GM12878 (cell line): ENCODE results near the gene ABCC2. TPM values are rescaled to one million over a fixed set of nuclear protein-coding genes. Genes with fewer than 3 reads are reported as not detected.

Experiments used
- ATAC-seq: fragments of 200-7000 bp; cut with Tn5 transposase; 3 replicates; pipeline ENCODE4 v1.9.1; 2020; ENCODE audit warnings: mild to moderate bottlenecking, moderate library complexity
- BruUV-seq: library from RNA; stranded (reverse); fragments of 400-500 nt; replicated peaks from 2 replicates; lab custom pipeline; 2021; lab: Mats Ljungman, UMichigan
- CTCF ChIA-PET: fragments of 300-600 bp; sonication (Branson Sonifier 250); formaldehyde crosslinking; extraction: SDS; loops from one replicate; lab custom pipeline; 2021; ENCODE audit warnings: inconsistent platforms; lab: Yijun Ruan, JAX
- POLR2A ChIA-PET: fragments of 350-600 bp; formaldehyde crosslinking; extraction: SDS; loops from one replicate; lab custom pipeline; 2021; ENCODE audit warnings: inconsistent platforms; lab: Charles Lee
- RAD21 ChIA-PET: fragments of 300-600 bp; sonication (Branson Sonifier 250); formaldehyde crosslinking; loops from one replicate; lab custom pipeline; 2023; ENCODE audit warnings: antibody characterized with exemption; ENCODE audit not compliant: unreplicated experiment; lab: Charles Lee
- SMC1A ChIA-PET: fragments of 300-600 bp; sonication (Branson Sonifier 250); formaldehyde crosslinking; loops from one replicate; lab custom pipeline; 2023; ENCODE audit not compliant: unreplicated experiment, uncharacterized antibody; lab: Charles Lee
- DNase-seq: peaks from one replicate; pipeline ENCODE4 v3.0.0-alpha.2; 2011; ENCODE audit warnings: low read depth, low spot score
- FAIRE-seq: peaks from 3 replicates; lab custom pipeline; 2011; peaks lifted over from hg19 to GRCh38; lab: Jason Lieb, UNC
- H2AFZ ChIP-seq: 2 replicates; pipeline ENCODE4 v1.6.0; 2011; ENCODE audit warnings: low read depth, low read length, control low read depth; ENCODE audit not compliant: control insufficient read depth
- H3K27ac ChIP-seq: 2 replicates; pipeline ENCODE4 v1.5.1; 2011; ENCODE audit warnings: control low read depth; ENCODE audit not compliant: control insufficient read depth, insufficient read depth
- H3K27me3 ChIP-seq, 2 experiments: replicated peaks in 1 of 2; 2 replicates each; pipeline versions ENCODE4 v1.6.0 to v1.6.1; 2011; ENCODE audit warnings: low read length in 1 of 2; ENCODE audit not compliant: control insufficient read depth in 2 of 2, insufficient read depth in 2 of 2
- H3K36me3 ChIP-seq, 2 experiments: 2 replicates each; pipeline ENCODE4 v1.5.1; 2011; ENCODE audit warnings: low read length in 1 of 2; ENCODE audit not compliant: control insufficient read depth in 2 of 2, insufficient read depth in 2 of 2
- H3K4me1 ChIP-seq: 2 replicates; pipeline ENCODE4 v1.6.1; 2011; ENCODE audit warnings: mild to moderate bottlenecking, low read length, moderate library complexity, mixed read lengths; ENCODE audit not compliant: control insufficient read depth, insufficient read depth
- H3K4me2 ChIP-seq: 2 replicates; pipeline ENCODE4 v1.6.0; 2011; ENCODE audit warnings: control low read depth; ENCODE audit not compliant: control insufficient read depth, insufficient read depth
- H3K4me3 ChIP-seq: fragments of 200-600 bp; sonication (generic); 2 replicates; pipeline ENCODE4 v1.5.1; 2016
- H3K79me2 ChIP-seq: 2 replicates; pipeline ENCODE4 v1.6.0; 2011; ENCODE audit warnings: low read length; ENCODE audit not compliant: control insufficient read depth, insufficient read depth
- H3K9ac ChIP-seq: 2 replicates; pipeline ENCODE4 v1.8.0; 2011; ENCODE audit warnings: low read length, control low read depth, mixed read lengths; ENCODE audit not compliant: control insufficient read depth, insufficient read depth
- H3K9me3 ChIP-seq: replicated peaks from 3 replicates; pipeline ENCODE4 v1.5.1; 2011; ENCODE audit warnings: mild to moderate bottlenecking, low read length; ENCODE audit not compliant: control insufficient read depth, insufficient read depth
- H4K20me1 ChIP-seq: 2 replicates; pipeline ENCODE4 v1.6.0; 2011; ENCODE audit not compliant: control insufficient read depth, insufficient read depth
- KDM1A ChIP-seq: fragments of 200-600 bp; sonication (generic); IDR thresholded peaks from 2 replicates; pipeline ENCODE4 v1.6.1; 2016; ENCODE audit warnings: borderline replicate concordance
- MXI1 ChIP-seq: fragments of 150-350 bp; IDR thresholded peaks from 2 replicates; pipeline ENCODE4 v1.6.1; 2011; ENCODE audit warnings: low read depth, mild to moderate bottlenecking, inconsistent platforms, low read length, improper control_type of control experiment
- NR2C2 ChIP-seq: IDR thresholded peaks from 2 replicates; pipeline ENCODE4 v1.6.1; 2011; ENCODE audit warnings: borderline replicate concordance, low read depth; ENCODE audit not compliant: control insufficient read depth, insufficient read length
- YY1 ChIP-seq: IDR thresholded peaks from 2 replicates; pipeline ENCODE4 v1.6.1; 2011; ENCODE audit warnings: low read depth, mild to moderate bottlenecking, low read length
- WGBS: methylation state at CpG from one replicate; pipeline ENCODE4 v1.1.6; 2016; ENCODE audit warnings: low lambda C conversion rate; ENCODE audit not compliant: insufficient replicate concordance, insufficient coverage; ENCODE audit errors: missing lambda C conversion rate; 5-methylcytosine and 5-hydroxymethylcytosine counted together
- in situ Hi-C: fragments of 300-500 bp; cut with MboI; formaldehyde crosslinking; loops from 9 replicates; pipeline ENCODE4 v1.14.3; 2018; ENCODE audit warnings: mixed read lengths
- intact Hi-C: fragments of 100-400 bp; cut with micrococcal nuclease; formaldehyde crosslinking; loops from one replicate; pipeline ENCODE4 v1.14.2; 2022; ENCODE audit not compliant: unreplicated experiment
- polyA plus RNA-seq, 11 experiments: library from polyadenylated mRNA; depleted of rRNA in 4 of 11; unstranded in 6 of 11; stranded (reverse) in 5 of 11; fragments of >200 nt; fragmentation: Nextera tagmentation in 4 of 11; fragmentation: Illumina TruSeq in 1 of 11; extraction: Ambion mirVana in 4 of 11; extraction: Trizol in 1 of 11; gene quantifications; 1 replicate in 1 of 11; 2 replicates in 10 of 11; pipeline versions ENCODE4 v1.2.1 to v1.2.3, GENCODE V29; 2011 to 2016; ENCODE audit warnings: inconsistent platforms in 2 of 11, missing spikeins in 2 of 11, low read depth in 1 of 11
- total RNA-seq, 4 experiments: library from RNA; depleted of rRNA in 3 of 4; stranded (reverse); fragments of >200 nt in 3 of 4; fragmentation: Illumina TruSeq in 1 of 4; extraction: Trizol in 1 of 4; gene quantifications; 2 replicates each; pipeline versions ENCODE4 v1.2.1 to v1.2.3, GENCODE V29; 2013 to 2021
- TF ChIP-seq, protein P1 (sequence below): IDR thresholded peaks from 2 replicates; pipeline ENCODE4 v1.6.1; 2011; ENCODE audit warnings: low read depth, low read length, improper control_type of control experiment, borderline replicate concordance
- TF ChIP-seq, protein P2 (sequence below): fragments of 450-650 bp; IDR thresholded peaks from 2 replicates; pipeline ENCODE4 v1.6.1; 2017; ENCODE audit warnings: borderline replicate concordance
- TF ChIP-seq, protein P3 (sequence below): IDR thresholded peaks from 2 replicates; pipeline ENCODE4 v1.6.1; 2011; ENCODE audit warnings: borderline replicate concordance, low read depth, mild to moderate bottlenecking, moderate library complexity, mixed read lengths, low read length; ENCODE audit not compliant: insufficient read depth; ENCODE audit errors: extremely low read length

ABCC2 gene
- total and polyA plus RNA-seq, 10 of the 15 experiments (the other 5 are each of a cell fraction or from before 2014, with no cell fraction given), result 0.02 to 0.95 (median 0.21) TPM

DNA sequence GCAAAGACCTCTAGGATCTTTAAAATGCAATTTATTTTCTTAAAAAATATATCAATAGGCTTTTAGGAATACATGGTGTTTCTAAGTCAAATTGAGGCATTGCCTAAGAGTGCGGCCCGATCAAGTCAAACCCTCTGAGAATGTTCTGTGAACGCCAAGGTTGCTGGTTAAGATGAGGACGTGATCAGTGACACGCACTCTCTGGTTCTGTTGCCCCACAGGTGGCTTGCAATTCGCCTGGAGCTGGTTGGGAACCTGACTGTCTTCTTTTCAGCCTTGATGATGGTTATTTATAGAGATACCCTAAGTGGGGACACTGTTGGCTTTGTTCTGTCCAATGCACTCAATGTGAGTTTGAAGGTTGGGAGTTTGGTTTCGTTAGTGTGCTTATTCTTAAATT lies 59.3 kb downstream of the ABCC2 start (continued):
- TF ChIP-seq, protein P1, sequence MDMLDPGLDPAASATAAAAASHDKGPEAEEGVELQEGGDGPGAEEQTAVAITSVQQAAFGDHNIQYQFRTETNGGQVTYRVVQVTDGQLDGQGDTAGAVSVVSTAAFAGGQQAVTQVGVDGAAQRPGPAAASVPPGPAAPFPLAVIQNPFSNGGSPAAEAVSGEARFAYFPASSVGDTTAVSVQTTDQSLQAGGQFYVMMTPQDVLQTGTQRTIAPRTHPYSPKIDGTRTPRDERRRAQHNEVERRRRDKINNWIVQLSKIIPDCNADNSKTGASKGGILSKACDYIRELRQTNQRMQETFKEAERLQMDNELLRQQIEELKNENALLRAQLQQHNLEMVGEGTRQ, result no peak

DNA sequence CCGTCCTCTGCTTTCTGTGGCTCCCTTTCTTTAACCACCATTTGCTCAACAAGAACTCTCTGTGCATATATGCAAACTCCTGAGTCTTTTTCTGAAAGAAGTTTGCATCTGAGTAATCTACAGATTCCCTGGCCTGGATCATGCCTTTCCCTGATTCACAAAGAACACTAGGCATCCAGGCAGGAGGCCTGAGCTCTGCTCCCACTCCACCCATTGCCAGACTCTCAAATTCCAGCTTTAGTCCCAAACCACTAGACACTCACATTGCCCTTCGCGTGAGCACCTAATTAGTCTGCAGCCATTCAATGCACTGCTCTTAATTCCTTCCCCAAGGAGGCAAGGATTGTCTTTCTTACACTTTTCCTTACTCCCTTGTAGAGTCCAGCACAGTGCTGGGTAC lies 60.9 kb downstream of the ABCC2 start:
- H3K9me3 ChIP-seq, result no peaks in the 10 kb centered on the region
- 76% methylated on average over 3 of the region's 3 CpGs for WGBS
- 0 out of 2 replicates have a peak, but pooled peaks cover 2% of the 10 kb centered on the region for H3K4me1 ChIP-seq
- H3K79me2 ChIP-seq, result no peaks in the 10 kb centered on the region
- TF ChIP-seq NR2C2, result no peak
- TF ChIP-seq, protein P2, sequence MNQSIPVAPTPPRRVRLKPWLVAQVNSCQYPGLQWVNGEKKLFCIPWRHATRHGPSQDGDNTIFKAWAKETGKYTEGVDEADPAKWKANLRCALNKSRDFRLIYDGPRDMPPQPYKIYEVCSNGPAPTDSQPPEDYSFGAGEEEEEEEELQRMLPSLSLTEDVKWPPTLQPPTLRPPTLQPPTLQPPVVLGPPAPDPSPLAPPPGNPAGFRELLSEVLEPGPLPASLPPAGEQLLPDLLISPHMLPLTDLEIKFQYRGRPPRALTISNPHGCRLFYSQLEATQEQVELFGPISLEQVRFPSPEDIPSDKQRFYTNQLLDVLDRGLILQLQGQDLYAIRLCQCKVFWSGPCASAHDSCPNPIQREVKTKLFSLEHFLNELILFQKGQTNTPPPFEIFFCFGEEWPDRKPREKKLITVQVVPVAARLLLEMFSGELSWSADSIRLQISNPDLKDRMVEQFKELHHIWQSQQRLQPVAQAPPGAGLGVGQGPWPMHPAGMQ, result no peak
- TF ChIP-seq, protein P3, sequence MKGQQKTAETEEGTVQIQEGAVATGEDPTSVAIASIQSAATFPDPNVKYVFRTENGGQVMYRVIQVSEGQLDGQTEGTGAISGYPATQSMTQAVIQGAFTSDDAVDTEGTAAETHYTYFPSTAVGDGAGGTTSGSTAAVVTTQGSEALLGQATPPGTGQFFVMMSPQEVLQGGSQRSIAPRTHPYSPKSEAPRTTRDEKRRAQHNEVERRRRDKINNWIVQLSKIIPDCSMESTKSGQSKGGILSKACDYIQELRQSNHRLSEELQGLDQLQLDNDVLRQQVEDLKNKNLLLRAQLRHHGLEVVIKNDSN, result no peak
- TF ChIP-seq YY1, result no peak
- no peak for TF ChIP-seq KDM1A
- TF ChIP-seq MXI1, result no peak
- ChIA-PET SMC1A (interaction anchor here (1.2 to 9.1 kb wide), 3 partner anchors 109 to 589 kb away, joined by 3 to 173 read pairs (median 4); no protein-coding TSS in a partner anchor), CTCF (interaction anchor here (1.1 to 15.9 kb wide), 2 partner anchors 11 to 201 kb away, joined by 3 to 340 read pairs; no protein-coding TSS in a partner anchor), RAD21 (interaction anchor here (9.4 kb wide), 1 partner anchor 202 kb away, joined by 152 read pairs; no protein-coding TSS in a partner anchor), POLR2A (no interaction called here)
- no peak overlapping the region for H3K27ac ChIP-seq
- H3K36me3 ChIP-seq, result no peaks in the 10 kb centered on the region
- no peak overlapping the region for H3K9ac ChIP-seq
- FAIRE-seq, result no peak
- no peak for ATAC-seq
- H3K27me3 ChIP-seq, result no peaks in the 10 kb centered on the region
- no peak for DNase-seq
- H4K20me1 ChIP-seq, result no peaks in the 10 kb centered on the region
- H3K4me2 ChIP-seq, result no peak overlapping the region
- H2AFZ ChIP-seq, result no peak overlapping the region
- BruUV-seq, result no TSS peak
- no peak overlapping the region for H3K4me3 ChIP-seq
- in situ Hi-C loops, result loop anchor here (5.0 kb wide), 1 partner anchor 204 kb away; no protein-coding TSS in a partner anchor
- intact Hi-C loops, result loop anchor here (10.0 kb wide), 1 partner anchor 341 kb away; the partner anchor contains the start of gene ERLIN1
